DMS79 treated with DMSO at 0.1 percent for 48 hours (cell line): ENCODE data around the gene IL34.

Experiments
- DNase-seq: peaks from one replicate; lab custom pipeline; 2025; lab: John Stamatoyannopoulos, UW

Gene IL34

GRCh38 chr16:70678121-70678897, 31.9 kb downstream of the IL34 start:
- no peak for DNase-seq

GRCh38 chr16:70678898-70679670, 32.7 kb downstream of the IL34 start:
- no peak for DNase-seq

- DNase-seq: no peak
These were observed 33.5 kb downstream of the IL34 start for GRCh38 chr16:70679671-70680494.

- no peak for DNase-seq
These were observed 34.4 kb downstream of the IL34 start for GRCh38 chr16:70680495-70681381.

GRCh38 chr16:70681382-70682238, 35.3 kb downstream of the IL34 start:
- no peak for DNase-seq

GRCh38 chr16:70682239-70683145, 36.1 kb downstream of the IL34 start:
- no peak for DNase-seq

- no peak for DNase-seq
These were observed 37.0 kb downstream of the IL34 start for GRCh38 chr16:70683146-70683944.

- no peak for DNase-seq
These were observed 38.0 kb downstream of the IL34 start for GRCh38 chr16:70684146-70685060.

- no peak for DNase-seq
These were observed 38.9 kb downstream of the IL34 start for GRCh38 chr16:70685061-70685937.

- peak; percentile 25 for DNase-seq
These were observed 39.6 kb downstream of the IL34 start, which contains the start of gene MTSS2 for GRCh38 chr16:70685938-70686375. Gene MTSS2 (minus strand): TSS chr16:70686053. CDS start chr16:70685791, 262 bp downstream.

GRCh38 chr16:70686376-70687101, 40.2 kb downstream of the IL34 start:
- no peak for DNase-seq

GRCh38 chr16:70687102-70687511, 40.7 kb downstream of the IL34 start:
- no peak for DNase-seq

- no peak for DNase-seq
These were observed 41.4 kb downstream of the IL34 start for GRCh38 chr16:70687671-70688245.

- DNase-seq: no peak
These were observed 41.9 kb downstream of the IL34 start for GRCh38 chr16:70688246-70688742.
